Stimulated activated CD8-positive, alpha-beta memory T cell treated with anti-CD3 and anti-CD28 coated beads, Interleukin-4, amount 100 ng/mL, for 4 hours (primary cell): ENCODE results near the gene RRP1.
"Not testable (repeated sequence)": the region's sequence is repeated elsewhere in the genome, so short reads cannot be mapped to it uniquely, and the experiment has no call there.

Experiments
- DNase-seq, 2 donors: peaks; one replicate each; pipeline ENCODE4 v3.0.0-alpha.2; 2020; ENCODE audit warnings: low read depth in 2 of 2, low spot score in 1 of 2

Gene RRP1

DNA sequence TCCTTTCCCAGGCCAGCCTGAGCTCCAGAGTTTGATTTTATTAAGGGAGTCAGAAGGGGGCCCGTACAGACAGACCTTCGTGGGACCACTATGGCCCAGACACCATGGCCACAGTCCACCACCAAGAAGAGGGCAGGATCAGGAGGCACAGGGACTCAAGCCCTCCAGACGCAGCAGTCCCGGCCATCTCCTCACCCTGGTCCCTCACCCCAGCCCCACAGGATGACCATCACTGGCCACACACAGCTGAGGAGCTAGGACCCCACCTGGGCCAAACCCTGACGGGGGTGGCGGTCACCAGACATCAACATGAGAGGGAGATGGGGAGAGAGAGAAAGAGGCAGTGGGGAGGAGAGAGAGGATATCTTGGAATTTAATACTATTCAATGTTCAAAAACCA lies 46.5 kb downstream of the RRP1 start:
- no peak for DNase-seq

DNA sequence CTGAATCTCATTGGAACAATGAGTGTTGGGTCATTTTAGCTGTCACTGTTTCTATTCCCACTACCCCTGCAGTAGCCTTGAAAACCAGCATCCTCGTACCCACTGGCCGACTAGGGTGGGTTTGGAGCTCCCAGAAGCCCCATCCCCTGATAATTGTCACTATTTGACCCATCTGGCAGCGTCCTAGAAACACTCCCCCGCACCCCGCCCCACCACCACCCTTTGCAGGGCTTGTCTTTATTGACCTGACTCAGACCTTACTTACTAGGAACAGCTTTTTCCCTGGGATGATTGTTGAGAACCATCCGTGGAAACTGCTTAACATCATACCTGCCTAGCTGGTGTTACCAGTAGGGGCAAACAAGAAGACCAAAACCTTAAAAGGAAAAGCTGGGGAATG lies 47.2 kb downstream of the RRP1 start:
- no peak for DNase-seq

DNA sequence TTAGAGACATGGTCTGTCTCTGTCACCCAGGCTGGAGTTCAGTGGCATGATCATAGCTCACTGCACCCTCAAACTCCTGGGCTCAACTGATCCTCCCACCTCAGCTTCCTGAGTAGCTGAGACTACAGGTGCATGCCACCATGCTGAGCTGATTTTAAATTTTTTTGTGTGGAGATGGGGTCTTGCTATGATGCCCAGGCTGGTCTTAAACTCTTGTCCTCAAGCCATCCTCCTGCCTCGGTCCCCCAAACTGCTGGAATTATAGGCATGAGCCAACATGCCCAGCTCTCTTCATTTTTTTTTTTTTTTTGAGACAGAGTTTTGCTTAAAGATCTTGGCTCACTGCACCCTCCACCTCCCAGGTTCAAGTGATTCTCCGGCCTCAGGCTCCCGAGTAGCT lies 50.9 kb downstream of the RRP1 start:
- no peak for DNase-seq

DNA sequence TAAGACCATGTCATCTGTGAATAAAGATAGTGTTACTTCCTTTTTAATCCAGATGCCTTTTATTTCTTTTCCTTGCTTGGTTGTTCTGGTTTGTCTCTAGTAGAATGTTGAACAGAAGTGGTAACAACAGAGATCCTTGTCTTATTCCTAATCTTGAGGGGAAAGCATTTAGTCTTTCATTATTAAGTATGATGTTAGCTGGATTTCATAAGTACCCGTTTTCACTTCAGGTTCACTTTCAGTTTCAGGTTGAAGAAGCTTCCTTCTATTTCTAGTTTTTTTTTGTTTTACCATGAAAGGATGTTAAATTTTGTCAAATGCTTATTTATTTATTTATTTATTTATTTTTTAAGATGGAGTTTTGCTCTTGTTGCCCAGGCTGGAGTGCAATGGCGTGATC lies 53.4 kb downstream of the RRP1 start:
- no peak for DNase-seq

DNA sequence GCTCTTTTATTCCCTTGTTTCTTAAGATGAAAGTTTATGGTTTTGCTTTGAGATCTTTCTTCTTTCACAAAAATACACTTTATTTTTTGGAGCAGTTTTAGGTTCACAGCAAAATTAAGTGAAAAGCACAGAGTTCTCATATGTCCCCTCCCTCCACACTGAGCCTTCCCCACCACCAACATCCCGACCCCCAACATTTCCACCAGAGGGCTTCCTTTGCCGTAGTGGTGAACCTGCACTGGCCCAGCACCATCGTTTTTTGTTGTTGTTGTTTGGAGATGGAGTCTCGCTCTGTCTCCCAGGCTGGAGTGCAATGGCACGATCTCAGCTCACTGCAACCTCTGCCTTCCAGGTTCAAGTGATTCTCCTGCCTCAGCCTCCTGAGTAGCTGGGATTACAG lies 55.5 kb downstream of the RRP1 start:
- DNase-seq: not testable (repeated sequence)

DNA sequence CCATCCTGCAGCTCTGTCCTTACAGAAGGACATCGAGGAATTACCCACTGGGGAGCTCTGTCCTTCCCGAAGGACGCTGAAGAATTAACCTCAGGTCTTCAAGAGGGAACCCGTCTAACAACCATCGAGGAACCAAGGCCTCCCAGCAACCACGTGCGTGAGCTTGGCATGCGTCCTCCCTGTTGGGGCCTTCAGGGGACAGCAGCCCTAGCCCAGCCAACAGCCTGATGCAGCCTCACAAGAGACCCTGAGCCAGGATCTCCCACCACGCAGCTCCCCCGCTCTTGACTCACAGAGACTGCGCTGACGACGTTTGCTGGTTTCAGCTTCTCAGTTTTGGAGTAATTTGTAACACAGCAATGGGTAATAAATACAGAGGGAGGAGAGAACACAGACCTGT lies 56.0 kb downstream of the RRP1 start:
- DNase-seq: no peak

DNA sequence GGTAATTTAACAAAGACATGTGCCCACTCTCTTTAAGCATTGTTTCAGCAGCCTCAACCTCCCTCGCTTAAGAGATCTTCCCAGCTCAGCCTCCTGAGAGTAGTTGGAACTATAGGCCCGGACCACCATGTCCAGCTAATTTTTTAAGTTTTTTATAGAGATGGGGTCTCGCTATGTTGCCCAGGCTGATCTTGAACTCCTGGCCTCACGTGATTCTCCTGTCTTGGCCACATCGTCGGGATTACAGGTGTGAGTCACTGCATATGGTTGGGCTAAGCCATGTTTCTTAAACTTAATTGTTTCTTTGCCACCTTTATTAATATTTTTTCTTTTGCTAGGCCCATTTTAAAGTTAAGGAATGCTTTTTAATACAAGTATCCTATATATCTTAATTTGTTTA lies 57.1 kb downstream of the RRP1 start:
- no peak for DNase-seq

DNA sequence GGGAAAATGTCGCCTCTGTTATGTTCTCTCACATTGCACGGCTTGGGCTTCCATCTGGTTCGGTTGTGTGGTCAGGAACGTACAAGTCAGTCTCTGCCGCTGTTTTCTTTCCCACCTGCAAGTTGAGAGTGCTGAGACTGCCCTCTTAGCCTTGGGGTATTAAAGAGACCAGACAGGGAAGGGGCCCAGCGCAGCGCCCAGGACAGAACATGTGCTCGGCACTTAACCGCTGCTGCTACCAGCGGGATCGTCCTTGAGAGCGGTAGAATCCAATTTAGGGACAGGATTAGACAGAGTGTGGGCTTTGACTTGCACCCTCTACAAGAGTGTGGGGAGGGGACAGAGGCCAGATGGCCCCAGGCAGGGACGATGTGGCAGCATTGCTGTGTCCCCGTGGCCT lies 57.9 kb downstream of the RRP1 start:
- DNase-seq: no peak

DNA sequence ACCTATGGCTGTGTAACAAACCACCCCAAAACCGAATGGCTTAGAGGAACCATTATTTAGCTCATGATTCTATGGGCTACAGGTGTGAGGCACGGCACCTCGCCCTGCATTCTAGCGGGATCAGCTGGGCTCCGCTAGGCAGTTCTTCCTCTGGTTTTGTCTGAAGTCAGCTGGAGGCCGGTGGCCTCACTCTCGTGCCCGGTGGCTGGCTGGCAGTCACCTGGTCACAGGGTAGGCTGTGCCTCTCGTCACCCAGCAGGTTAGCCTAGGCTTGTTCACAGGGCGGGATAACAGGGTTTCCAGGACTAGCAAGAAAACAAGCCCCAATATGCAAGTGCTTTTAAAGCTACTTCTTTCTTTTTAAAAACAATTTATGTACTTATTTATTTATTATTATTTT lies 59.4 kb downstream of the RRP1 start:
- DNase-seq: no peak

DNA sequence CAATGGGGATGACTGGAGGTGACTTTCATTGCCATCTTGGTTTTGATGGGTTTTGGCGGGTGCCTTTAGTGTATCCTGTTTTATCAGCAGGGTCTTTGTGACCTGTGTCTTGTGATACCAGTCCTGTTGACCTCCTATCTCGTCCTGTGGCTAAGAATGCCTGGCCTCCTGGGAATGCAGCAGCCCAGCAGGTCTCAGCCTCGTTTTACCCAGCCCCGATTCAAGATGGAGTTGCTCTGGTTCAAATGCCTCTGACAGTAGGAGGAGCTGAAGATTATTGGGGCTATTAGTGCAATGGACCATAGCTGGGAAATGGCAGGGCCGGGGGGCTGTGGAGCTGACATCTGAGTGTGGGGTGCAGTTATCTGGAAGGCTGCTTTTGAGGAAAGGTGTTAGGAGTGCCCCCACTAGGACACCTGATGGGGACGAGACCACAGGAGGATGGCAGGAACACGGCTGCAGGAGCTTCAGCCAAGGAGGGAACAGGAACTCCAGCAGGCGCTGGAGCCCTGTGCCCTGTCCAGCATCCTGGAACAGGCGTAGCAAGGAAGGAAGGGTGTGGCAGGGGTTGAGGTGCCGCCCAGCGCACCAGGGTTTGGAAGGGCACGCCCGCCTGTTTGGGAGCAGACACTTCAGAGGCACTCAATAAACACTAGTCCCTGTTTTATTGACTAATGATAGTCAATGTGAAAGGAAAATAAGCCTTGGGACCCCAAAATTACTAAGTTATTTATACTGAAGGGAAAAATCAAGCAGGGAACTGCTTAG lies 60.3 kb downstream of the RRP1 start:
- DNase-seq: no peak

DNA sequence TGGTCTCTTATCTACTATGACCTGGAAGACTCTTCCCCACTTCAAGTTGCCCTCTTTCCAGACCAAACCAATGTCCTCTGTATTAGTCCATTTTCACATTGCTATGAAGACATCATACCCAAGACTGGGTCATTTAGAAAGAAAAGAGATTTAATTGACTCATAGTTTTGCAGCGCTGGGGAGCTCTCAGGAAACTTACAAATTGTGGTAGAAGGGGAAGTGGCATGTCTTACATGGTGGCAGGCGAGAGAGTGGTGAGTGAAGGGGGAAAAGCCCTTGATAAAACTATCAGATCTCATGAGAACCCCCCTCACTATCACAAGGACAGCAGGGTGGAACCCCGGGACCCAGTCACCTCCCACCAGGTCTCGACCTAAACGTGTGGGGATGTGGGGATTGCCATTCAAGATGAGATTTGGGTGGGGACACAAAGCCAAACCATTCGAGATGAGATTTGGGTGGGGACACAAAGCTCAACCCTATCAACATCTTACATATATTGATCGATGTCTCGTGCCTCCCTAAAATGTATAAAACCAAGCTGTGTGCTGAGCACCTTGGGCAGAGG lies 61.4 kb downstream of the RRP1 start:
- no peak for DNase-seq

DNA sequence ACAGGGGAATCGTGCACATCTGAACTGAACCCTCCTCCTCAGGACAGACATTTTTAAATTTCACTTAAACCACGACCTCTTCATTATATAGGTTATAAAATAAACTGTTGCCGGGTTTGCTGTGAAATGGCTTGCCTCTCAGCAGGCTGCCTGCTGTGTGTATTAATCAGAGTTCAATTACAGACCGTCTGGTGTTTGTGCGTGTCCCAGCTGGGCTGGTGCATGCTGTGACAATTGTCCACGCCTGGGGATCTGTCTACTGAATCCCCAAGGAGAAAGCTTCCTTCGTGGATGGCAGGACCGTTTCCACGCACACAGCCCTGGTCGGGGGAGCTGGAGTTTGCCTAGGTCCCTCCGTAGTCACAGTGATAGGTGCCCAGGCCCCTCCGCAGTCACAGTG lies 62.2 kb downstream of the RRP1 start:
- no peak for DNase-seq

DNA sequence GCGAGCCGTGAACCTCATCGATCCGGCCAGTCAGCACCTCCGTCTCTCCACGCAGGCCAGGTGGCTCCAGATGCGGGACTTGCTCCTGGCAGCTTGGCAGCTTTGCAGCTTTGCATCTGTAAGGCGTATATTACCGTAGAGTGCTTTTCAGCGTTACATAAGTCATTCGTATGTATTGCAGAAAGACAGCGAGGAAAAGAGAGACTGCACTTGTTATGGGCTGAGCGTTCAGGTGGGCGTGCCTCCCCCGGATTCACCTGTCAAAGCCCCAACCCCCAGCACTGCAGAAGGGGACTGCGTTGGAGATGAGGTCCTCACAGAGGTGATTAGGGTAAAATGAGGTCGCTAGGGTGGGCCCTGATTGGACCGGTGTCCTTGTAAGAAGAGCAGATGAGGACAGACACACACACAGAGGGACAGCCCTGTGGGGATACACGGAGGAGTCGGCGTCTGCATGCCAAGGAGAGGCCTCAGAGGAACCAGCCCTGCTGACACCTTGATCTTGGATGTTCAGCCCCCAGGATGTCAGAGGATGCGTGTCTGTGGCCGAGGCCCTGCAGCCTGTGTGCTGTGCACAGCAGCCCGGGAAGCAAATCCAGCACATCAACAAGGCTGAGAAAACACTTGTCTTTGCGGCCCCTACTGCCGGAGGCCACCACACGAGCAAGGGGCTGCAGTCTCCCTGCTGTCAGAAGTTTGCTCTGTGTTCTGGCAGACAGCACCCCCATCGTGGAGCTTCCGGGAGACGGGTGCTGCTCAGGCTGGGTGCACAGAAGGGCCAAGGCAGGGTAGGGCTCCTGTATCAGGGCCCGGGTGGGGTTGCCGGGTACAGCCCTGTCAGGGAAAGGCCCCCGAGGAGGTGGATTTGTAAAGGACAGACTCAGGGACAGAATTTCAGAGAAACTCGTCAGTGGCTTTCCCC lies 64.7 kb downstream of the RRP1 start:
- no peak for DNase-seq
